GM23338 (cell line): ENCODE measurements around the gene YIF1A.
"Not testable (repeated sequence)": the region's sequence is repeated elsewhere in the genome, so short reads cannot be mapped to it uniquely, and the experiment has no call there.

ENCODE experiments used
- EZH2 ChIP-seq: fragments of 200-600 bp; sonication (generic); IDR thresholded peaks from one replicate; pipeline ENCODE4 v1.8.0; 2017; ENCODE audit warnings: antibody characterized with exemption, mild to moderate bottlenecking, low read depth; ENCODE audit not compliant: unreplicated experiment
- EZH2phosphoT487 ChIP-seq: fragments of 200-600 bp; sonication (generic); IDR thresholded peaks from one replicate; pipeline ENCODE4 v1.8.1; 2018; ENCODE audit warnings: antibody characterized with exemption; ENCODE audit not compliant: unreplicated experiment
- JUNB ChIP-seq: IDR thresholded peaks from one replicate; pipeline ENCODE4 v1.6.1; 2016; ENCODE audit warnings: antibody characterized with exemption; ENCODE audit not compliant: unreplicated experiment
- POLR2AphosphoS5 ChIP-seq: IDR thresholded peaks from 2 replicates; pipeline ENCODE4 v1.6.1; 2016; ENCODE audit warnings: antibody characterized with exemption, low read depth
- TF ChIP-seq, protein P1 (sequence below), 2 experiments: fragments of 200-600 bp in 1 of 2; sonication (generic) in 1 of 2; conservative IDR thresholded peaks; 2 replicates each; pipeline versions ENCODE4 v1.5.1 to v1.6.1; 2016 to 2017; ENCODE audit warnings: antibody characterized with exemption in 2 of 2, low read depth in 2 of 2, mild to moderate bottlenecking in 2 of 2, moderate library complexity in 1 of 2
- TF ChIP-seq, protein P2 (sequence below): IDR thresholded peaks from one replicate; pipeline ENCODE4 v1.6.1; 2018; ENCODE audit warnings: antibody characterized with exemption; ENCODE audit not compliant: unreplicated experiment

DNA sequence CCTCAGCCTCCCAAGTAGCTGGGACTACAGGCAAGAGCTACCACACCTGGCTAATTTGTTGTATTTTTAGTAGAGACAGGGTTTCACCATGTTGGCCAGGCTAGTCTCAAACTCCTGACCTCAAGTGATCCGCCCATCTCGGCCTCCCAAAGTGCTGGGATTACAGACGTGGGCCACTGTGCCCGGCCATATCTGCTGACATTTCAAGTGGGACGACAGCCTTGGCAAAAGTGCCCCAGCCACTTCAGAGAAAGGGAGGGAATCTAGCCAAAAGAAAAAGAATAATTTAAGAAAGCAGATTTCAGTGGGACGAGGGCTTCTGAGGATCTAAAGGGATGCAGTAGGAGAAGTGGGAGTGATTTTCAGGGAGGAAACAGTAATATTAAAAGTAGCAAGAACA is 35.9 kb downstream of the YIF1A start:
- TF ChIP-seq, protein P1, sequence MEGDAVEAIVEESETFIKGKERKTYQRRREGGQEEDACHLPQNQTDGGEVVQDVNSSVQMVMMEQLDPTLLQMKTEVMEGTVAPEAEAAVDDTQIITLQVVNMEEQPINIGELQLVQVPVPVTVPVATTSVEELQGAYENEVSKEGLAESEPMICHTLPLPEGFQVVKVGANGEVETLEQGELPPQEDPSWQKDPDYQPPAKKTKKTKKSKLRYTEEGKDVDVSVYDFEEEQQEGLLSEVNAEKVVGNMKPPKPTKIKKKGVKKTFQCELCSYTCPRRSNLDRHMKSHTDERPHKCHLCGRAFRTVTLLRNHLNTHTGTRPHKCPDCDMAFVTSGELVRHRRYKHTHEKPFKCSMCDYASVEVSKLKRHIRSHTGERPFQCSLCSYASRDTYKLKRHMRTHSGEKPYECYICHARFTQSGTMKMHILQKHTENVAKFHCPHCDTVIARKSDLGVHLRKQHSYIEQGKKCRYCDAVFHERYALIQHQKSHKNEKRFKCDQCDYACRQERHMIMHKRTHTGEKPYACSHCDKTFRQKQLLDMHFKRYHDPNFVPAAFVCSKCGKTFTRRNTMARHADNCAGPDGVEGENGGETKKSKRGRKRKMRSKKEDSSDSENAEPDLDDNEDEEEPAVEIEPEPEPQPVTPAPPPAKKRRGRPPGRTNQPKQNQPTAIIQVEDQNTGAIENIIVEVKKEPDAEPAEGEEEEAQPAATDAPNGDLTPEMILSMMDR (conservative IDR thresholded peaks at IDR 0.05; ENCODE audit: low read depth in 2 of 2): not testable (repeated sequence)
- not testable (repeated sequence) for TF ChIP-seq POLR2AphosphoS5, JUNB, EZH2, EZH2phosphoT487
- TF ChIP-seq, protein P2, sequence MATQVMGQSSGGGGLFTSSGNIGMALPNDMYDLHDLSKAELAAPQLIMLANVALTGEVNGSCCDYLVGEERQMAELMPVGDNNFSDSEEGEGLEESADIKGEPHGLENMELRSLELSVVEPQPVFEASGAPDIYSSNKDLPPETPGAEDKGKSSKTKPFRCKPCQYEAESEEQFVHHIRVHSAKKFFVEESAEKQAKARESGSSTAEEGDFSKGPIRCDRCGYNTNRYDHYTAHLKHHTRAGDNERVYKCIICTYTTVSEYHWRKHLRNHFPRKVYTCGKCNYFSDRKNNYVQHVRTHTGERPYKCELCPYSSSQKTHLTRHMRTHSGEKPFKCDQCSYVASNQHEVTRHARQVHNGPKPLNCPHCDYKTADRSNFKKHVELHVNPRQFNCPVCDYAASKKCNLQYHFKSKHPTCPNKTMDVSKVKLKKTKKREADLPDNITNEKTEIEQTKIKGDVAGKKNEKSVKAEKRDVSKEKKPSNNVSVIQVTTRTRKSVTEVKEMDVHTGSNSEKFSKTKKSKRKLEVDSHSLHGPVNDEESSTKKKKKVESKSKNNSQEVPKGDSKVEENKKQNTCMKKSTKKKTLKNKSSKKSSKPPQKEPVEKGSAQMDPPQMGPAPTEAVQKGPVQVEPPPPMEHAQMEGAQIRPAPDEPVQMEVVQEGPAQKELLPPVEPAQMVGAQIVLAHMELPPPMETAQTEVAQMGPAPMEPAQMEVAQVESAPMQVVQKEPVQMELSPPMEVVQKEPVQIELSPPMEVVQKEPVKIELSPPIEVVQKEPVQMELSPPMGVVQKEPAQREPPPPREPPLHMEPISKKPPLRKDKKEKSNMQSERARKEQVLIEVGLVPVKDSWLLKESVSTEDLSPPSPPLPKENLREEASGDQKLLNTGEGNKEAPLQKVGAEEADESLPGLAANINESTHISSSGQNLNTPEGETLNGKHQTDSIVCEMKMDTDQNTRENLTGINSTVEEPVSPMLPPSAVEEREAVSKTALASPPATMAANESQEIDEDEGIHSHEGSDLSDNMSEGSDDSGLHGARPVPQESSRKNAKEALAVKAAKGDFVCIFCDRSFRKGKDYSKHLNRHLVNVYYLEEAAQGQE: not testable (repeated sequence)
